ENCODE results near the gene ADIG. TPM values are rescaled to one million over a fixed set of nuclear protein-coding genes. Genes with fewer than 3 reads are reported as not detected.
A peak's percentile ranks its signal among the peaks of the same experiment; 100 is the strongest.

Gene ADIG
- total and polyA plus RNA-seq, 2 of the 13 experiments (the other 11 are each of a cell fraction or from before 2014, with no cell fraction given), result 0.15 TPM; not detected in 1

DNA sequence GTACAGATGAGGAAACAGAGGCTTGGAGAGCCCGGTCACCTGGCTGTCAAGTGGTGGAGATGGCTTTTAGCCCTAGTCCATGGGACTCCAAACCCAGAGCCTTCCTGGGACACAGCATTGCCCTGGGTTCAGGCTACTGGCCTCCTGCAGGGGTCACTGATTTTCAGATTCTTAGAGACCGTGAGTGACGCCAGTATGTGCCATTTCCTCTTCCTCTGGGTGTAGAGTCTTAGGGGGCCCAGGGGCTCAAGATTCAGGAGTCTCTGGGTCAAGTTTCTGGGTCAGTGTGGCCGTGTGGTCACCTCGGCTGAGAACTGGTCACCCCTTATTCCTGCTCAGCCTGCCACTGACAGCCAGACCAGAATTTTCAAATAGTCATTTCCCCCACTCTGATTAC is 21.2 kb downstream of the ADIG start (continued):
- TF ChIP-seq SRY (CRISPR knock-in tag; IDR thresholded peaks at IDR 0.05) (no peak), STAT5B (CRISPR knock-in tag; IDR thresholded peaks at IDR 0.05) (no peak), ZNF781 (CRISPR knock-in tag; IDR thresholded peaks at IDR 0.05; ENCODE audit: borderline replicate concordance, not compliant biosample characterization) (no peak), BORCS8-MEF2B (CRISPR knock-in tag; IDR thresholded peaks at IDR 0.05) (no peak), MAZ (IDR thresholded peaks at IDR 0.05; ENCODE audit: borderline replicate concordance, low read depth, low read length) (no peak), MAZ (CRISPR knock-in tag; IDR thresholded peaks at IDR 0.05; ENCODE audit: low read depth) (no peak), RXRA (CRISPR knock-in tag; IDR thresholded peaks at IDR 0.05) (no peak), SNAI1 (CRISPR knock-in tag; IDR thresholded peaks at IDR 0.05; ENCODE audit: borderline replicate concordance) (0 out of 2 replicates have a peak, but pooled peaks have one; percentile 39), NFYB (CRISPR knock-in tag; IDR thresholded peaks at IDR 0.05) (no peak), SNRNP70 (IDR thresholded peaks at IDR 0.05; ENCODE audit: low read depth, low read length) (no peak), MXD3 (CRISPR knock-in tag; IDR thresholded peaks at IDR 0.05) (0 out of 2 replicates have a peak, but pooled peaks have one; percentile 1), ZNF746 (CRISPR knock-in tag; IDR thresholded peaks at IDR 0.05) (peak; percentile 20; the same call in 1 of the 2 replicates), WIZ (CRISPR knock-in tag; IDR thresholded peaks at IDR 0.05) (no peak), ZNF577 (CRISPR knock-in tag; IDR thresholded peaks at IDR 0.05; ENCODE audit: borderline replicate concordance, low read depth) (no peak), DMAP1 (CRISPR knock-in tag; IDR thresholded peaks at IDR 0.05) (no peak), ZNF263 (CRISPR knock-in tag; IDR thresholded peaks at IDR 0.05) (no peak), ZNF496 (CRISPR knock-in tag; IDR thresholded peaks at IDR 0.05; ENCODE audit: insufficient replicate concordance) (no peak), TARDBP (CRISPR knock-in tag; IDR thresholded peaks at IDR 0.05) (no peak)
- TF ChIP-seq, protein P1, sequence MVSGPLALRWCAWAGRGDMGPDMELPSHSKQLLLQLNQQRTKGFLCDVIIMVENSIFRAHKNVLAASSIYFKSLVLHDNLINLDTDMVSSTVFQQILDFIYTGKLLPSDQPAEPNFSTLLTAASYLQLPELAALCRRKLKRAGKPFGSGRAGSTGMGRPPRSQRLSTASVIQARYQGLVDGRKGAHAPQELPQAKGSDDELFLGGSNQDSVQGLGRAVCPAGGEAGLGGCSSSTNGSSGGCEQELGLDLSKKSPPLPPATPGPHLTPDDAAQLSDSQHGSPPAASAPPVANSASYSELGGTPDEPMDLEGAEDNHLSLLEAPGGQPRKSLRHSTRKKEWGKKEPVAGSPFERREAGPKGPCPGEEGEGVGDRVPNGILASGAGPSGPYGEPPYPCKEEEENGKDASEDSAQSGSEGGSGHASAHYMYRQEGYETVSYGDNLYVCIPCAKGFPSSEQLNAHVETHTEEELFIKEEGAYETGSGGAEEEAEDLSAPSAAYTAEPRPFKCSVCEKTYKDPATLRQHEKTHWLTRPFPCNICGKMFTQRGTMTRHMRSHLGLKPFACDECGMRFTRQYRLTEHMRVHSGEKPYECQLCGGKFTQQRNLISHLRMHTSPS (CRISPR knock-in tag; IDR thresholded peaks at IDR 0.05; ENCODE audit: low read depth), result no peak
- TF ChIP-seq, protein P2, sequence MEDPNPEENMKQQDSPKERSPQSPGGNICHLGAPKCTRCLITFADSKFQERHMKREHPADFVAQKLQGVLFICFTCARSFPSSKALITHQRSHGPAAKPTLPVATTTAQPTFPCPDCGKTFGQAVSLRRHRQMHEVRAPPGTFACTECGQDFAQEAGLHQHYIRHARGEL (CRISPR knock-in tag; IDR thresholded peaks at IDR 0.05), result no peak
- TF ChIP-seq, protein P3, sequence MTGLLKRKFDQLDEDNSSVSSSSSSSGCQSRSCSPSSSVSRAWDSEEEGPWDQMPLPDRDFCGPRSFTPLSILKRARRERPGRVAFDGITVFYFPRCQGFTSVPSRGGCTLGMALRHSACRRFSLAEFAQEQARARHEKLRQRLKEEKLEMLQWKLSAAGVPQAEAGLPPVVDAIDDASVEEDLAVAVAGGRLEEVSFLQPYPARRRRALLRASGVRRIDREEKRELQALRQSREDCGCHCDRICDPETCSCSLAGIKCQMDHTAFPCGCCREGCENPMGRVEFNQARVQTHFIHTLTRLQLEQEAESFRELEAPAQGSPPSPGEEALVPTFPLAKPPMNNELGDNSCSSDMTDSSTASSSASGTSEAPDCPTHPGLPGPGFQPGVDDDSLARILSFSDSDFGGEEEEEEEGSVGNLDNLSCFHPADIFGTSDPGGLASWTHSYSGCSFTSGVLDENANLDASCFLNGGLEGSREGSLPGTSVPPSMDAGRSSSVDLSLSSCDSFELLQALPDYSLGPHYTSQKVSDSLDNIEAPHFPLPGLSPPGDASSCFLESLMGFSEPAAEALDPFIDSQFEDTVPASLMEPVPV (CRISPR knock-in tag; IDR thresholded peaks at IDR 0.05), result 0 out of 2 replicates have a peak, but pooled peaks have one; percentile 6
- TF ChIP-seq, protein P4, sequence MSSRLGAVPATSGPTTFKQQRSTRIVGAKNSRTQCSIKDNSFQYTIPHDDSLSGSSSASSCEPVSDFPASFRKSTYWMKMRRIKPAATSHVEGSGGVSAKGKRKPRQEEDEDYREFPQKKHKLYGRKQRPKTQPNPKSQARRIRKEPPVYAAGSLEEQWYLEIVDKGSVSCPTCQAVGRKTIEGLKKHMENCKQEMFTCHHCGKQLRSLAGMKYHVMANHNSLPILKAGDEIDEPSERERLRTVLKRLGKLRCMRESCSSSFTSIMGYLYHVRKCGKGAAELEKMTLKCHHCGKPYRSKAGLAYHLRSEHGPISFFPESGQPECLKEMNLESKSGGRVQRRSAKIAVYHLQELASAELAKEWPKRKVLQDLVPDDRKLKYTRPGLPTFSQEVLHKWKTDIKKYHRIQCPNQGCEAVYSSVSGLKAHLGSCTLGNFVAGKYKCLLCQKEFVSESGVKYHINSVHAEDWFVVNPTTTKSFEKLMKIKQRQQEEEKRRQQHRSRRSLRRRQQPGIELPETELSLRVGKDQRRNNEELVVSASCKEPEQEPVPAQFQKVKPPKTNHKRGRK (CRISPR knock-in tag; IDR thresholded peaks at IDR 0.05), result no peak
- TF ChIP-seq, protein P5, sequence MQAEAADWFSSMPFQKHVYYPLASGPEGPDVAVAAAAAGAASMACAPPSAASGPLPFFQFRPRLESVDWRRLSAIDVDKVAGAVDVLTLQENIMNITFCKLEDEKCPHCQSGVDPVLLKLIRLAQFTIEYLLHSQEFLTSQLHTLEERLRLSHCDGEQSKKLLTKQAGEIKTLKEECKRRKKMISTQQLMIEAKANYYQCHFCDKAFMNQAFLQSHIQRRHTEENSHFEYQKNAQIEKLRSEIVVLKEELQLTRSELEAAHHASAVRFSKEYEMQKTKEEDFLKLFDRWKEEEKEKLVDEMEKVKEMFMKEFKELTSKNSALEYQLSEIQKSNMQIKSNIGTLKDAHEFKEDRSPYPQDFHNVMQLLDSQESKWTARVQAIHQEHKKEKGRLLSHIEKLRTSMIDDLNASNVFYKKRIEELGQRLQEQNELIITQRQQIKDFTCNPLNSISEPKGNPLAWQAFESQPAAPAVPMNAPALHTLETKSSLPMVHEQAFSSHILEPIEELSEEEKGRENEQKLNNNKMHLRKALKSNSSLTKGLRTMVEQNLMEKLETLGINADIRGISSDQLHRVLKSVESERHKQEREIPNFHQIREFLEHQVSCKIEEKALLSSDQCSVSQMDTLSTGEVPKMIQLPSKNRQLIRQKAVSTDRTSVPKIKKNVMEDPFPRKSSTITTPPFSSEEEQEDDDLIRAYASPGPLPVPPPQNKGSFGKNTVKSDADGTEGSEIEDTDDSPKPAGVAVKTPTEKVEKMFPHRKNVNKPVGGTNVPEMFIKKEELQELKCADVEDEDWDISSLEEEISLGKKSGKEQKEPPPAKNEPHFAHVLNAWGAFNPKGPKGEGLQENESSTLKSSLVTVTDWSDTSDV (CRISPR knock-in tag; IDR thresholded peaks at IDR 0.05), result peak; percentile 35; the same call in 1 of the 2 replicates

Measured in HepG2 (cell line).